NCI-H748 (cell line): Measurements from ENCODE around the gene NOXA1.

Experiments
- DNase-seq: peaks from one replicate; lab custom pipeline; 2025; ENCODE audit not compliant: unreplicated experiment; lab: John Stamatoyannopoulos, UW

Gene NOXA1

DNA sequence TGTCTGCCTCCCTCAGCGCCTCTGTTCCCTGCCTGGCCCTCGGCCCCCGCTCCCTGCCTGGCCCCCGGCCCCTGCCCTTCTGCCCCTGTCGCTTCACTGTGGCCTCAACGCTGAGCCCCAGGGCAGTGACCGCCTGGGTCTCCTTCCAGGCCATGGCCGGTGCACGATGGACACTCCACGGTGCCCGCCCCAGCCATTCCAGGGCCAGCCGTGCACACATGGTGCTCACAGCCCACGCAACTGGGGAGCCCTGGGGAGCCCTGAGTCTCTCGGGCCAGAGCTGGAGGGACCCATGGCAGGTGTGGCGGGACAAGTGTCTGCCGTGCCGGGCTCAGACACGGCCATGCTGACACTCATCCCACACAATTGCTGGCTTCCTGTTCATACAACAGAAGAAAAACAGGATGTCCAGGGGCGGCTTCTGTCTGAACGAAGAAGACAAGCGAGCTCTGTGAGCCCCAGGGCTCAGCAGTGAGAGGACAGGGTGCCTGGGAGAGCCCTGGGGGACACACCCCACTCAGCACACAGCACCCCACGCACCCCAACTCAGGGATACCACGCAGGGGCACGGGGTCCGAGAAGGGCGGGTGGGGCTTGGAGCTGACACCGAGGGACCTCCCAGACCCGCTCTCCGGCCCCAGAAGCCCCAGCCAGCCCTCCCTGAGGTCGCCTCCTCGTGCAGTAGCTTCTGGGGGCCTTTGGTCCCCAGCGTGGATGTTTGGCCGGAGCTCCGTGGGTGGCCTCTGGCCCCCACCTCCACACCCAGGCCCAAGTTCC lies 35.9 kb upstream of the NOXA1 start:
- no peak for DNase-seq

GRCh38 chr9:137387891-137388560 lies 35.2 kb upstream of the NOXA1 start:
- DNase-seq = no peak

DNA sequence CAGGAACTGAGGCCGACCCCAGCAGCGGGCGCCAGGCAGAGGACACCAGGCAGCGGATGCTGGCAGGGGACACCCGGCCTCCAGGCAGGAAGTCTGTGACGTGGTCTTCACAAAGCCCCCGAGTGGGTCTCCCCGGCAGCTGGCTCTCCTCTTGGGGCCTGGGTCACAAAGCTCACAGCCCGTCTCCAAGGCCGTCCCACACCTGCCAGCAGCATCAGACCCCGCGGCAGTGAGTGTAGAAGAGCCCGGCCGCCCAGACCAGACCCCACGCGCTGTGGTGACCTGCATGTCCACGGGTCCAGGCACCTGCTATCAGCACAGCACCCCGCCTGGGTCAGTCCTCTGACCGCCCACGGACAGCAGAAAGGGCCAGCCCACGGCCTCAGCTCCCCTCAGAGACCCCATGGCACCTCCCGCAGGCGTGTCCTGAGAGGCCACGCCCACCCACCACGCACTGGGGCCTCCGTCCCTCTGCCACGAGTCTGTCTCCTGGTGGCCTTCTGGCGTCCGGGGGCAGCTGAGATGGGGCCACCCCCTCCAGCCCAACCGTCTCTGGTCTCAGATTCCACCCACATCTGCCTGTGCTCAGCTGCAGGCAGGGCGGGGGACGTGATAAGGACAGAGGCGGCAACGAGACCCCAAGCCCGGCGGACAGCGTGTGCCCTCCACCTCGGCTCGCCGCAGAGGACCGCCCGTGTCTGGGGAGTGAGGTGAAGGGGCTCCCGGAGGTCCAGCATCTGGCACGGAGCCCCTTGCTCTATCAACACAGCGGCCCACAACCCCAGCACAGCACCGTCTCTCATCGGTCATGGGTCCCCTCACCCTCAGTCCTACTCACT lies 34.4 kb upstream of the NOXA1 start:
- DNase-seq = no peak

DNA sequence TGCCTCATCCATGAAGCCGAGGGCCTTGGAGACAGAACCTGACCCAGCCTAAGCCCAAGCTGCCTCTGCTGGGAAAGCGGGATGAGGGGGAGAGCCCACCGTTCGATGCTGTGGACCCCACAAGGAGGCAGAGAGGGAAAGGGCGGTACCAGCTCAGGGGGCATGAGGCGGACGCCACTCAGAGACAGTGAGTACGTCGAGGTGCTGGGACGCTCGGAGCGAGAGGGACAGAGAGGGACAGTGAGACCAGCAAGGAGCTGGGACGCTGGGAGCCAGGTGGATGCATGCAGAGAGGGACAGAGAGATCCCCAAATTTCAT lies 33.8 kb upstream of the NOXA1 start:
- no peak for DNase-seq

DNA sequence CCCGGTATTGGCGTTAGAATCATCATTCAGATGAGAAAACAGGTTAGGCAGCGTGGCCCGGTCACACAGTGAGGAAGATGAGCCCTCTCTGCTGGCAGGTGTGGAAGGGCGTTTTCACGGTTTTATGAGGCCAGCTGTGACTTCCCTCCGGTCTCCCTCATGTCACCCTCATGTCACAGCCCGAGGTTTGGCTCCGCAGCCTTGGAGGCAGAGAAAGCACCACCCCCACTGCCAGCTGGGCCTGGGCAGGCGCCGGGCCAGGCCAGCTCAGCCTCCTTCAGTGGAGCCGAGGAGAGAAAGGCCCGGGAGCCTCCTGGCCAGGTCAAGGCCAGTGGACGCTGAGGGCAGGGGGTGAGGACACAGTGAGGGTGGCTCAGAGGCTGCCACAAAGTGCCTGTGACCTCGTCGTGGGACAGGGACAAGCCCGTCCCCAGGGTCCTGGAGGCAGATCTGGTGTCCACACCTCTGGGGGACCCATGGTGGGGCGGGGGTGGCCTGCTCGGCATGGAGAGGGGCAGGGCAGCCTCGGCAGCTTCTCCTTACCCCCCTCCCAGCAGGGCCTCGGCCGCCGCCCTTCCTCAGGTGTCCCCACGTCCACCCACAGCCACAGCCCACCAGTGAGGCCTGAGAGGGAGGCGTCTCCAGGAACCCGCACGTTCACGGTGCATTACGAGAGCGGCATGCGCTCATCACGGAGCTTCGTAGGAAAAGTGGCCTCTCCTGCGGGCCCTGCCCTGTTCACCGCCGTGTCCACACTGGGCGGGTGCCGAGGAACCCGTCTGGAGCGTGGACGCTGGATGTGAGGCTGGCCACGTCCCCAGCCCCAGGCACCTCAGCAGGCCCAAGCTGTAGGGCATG lies 32.4 kb upstream of the NOXA1 start:
- DNase-seq = peak; percentile 24

DNA sequence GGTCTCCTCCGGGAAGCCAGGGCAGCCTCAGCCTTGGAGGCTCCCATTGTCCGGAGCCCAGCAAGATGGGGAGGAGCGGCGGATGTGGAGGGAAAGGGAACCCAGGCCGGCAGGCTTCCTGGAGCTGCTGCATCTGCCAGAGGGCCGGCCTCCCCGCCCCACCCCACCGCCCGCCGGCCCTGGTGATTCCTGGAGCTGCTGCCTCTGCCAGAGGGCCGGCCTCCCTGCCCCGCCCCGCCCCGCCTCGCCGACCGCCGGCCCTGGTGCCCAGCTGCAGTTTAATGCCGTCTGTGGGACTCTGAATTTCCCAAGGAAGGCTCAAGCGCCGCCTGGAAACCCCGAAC lies 31.8 kb upstream of the NOXA1 start:
- no peak for DNase-seq

DNA sequence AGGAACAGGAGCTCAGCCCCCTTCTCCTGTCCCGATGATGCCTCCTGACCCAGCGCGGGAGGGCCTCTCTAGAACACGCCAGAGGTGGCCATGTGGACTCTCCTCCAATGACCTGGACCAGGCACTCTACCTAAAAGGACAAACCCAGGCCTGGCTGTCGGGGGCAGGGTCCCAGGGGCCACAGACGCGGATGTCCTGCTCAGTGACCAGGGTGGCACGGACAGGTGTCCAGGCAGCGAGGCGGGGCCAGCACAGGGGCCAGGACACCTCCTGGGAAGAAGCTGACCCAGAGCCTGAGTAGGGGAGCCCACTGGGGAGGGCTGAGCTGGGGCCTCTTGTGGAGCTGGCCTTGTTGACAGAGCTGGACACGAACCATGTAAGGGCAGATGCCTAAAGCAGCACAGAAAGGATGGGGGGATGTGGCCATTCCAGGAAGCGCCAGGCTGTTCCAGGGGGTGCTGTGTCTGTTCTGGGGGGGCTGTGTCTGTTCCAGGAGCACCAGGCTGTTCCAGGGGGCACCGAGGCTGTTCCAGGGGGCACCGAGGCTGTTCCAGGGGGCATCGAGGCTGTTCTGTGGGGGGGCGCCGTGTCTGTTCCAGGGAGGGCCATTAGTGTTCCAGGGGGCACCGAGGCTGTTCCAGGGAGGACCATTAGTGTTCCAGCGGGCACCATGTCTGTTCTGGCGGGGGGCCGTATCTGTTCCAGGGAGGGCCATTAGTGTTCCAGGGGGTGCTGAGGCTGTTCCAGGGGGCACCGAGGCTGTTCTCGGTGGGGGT lies 30.8 kb upstream of the NOXA1 start:
- no peak for DNase-seq

GRCh38 chr9:137393176-137394150 lies 29.7 kb upstream of the NOXA1 start:
- no peak for DNase-seq

GRCh38 chr9:137394866-137395665 lies 28.1 kb upstream of the NOXA1 start:
- no peak for DNase-seq

DNA sequence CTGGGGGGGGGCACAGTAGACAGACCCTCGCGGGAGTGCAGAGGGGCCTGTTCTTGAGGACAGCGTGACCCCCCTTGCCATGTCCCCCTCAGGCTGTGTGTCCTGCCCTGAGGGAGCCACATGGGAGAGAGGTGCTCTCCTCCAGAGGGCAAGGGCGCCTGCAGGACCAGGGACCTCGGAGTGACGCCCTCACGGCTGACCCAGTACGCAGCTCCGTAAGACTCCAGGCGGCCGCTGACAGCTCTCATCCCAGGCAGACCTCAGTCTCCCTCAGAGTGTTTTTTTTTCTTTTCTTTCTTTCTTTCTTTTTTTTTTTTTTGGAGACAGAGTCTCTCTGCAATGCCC lies 27.6 kb upstream of the NOXA1 start:
- no peak for DNase-seq

- no peak for DNase-seq
Observed at GRCh38 chr9:137396227-137396626, 27.0 kb upstream of the NOXA1 start.

- DNase-seq = no peak
Observed at GRCh38 chr9:137396634-137397367, 26.4 kb upstream of the NOXA1 start.

DNA sequence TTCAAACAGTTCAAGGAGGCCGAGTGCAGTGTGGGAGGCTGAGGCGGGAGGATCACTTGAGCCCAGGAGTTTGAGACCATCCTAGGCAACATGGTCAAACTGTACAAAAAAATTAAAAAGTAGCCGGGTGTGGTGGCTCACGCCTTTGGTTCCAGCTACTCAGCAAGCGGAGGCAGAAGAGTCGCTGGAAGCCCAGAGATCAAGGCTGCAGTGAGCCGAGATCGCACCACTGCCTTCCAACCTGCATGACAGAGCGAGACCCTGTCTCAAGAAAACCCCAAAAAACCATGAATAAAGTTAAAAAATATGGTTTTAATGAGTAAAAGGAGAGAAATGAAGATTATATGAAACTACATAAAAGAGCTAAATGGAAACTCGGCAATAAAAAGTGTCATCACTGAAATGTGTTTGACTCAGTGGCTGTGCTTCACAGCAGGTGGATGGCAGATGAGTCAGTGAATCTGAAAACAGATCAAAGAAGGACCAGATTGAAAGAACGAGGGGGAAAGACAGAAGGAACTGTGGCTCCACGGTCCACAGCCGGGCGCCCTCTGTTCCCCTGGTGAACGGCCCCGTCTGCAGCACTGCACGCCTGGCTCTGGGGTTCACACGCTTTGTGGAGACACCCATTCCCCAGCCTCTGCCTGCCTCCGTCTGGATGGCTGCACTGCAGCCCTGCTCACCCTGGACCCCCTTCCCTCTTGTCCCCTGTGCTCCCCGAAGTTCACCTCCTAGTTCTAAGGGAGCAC lies 25.3 kb upstream of the NOXA1 start:
- no peak for DNase-seq

- DNase-seq = no peak
Observed at GRCh38 chr9:137398561-137399468, 24.4 kb upstream of the NOXA1 start.

GRCh38 chr9:137402746-137403145 lies 20.4 kb upstream of the NOXA1 start:
- no peak for DNase-seq

DNA sequence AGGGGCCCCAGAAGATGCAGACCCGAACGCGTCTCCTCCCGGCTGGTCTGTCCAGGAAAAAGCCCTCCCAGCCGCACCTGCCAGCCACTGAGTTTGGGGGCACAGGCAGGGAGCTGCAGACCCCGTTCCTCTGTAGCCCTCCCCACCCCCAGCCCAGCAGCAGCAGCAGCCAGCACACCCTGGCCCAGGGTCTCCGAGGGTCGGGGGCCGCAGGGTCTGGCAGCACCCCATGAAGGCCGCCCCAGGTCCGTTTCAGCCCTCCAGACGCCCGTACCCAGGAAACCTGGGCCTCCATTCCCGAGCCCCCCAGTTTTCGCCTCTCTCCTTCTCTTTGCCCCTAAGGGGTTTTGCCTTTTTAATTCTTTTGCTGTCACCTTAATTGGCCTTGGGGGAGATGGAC lies 19.9 kb upstream of the NOXA1 start:
- no peak for DNase-seq
